K562 (cell line): ENCODE data around the gene CNOT11. TPM values are rescaled to one million over a fixed set of nuclear protein-coding genes. Genes with fewer than 3 reads are reported as not detected.

Source experiments
- ARID3A ChIP-seq: IDR thresholded peaks from 2 replicates; pipeline ENCODE4 v1.6.1; 2012; ENCODE audit warnings: low read depth, low read length, improper control_type of control experiment, borderline replicate concordance
- BRD4 ChIP-seq: fragments of 200-600 bp; sonication (generic); IDR thresholded peaks from 2 replicates; pipeline ENCODE4 v1.6.1; 2017; ENCODE audit warnings: inconsistent platforms
- CBFA2T2 ChIP-seq: fragments of 450-650 bp; conservative IDR thresholded peaks from 2 replicates; pipeline ENCODE4 v1.6.1; 2017; ENCODE audit warnings: mild to moderate bottlenecking
- CTCFL ChIP-seq: IDR thresholded peaks from 2 replicates; pipeline ENCODE4 v1.6.1; 2011; ENCODE audit warnings: borderline replicate concordance, low read depth, mild to moderate bottlenecking, moderate library complexity, low read length; ENCODE audit not compliant: insufficient read depth, poor library complexity, severe bottlenecking
- ETS2 ChIP-seq: IDR thresholded peaks from 2 replicates; pipeline ENCODE4 v1.6.1; 2016; ENCODE audit warnings: borderline replicate concordance, missing genetic modification characterization, mild to moderate bottlenecking, moderate library complexity, missing compliant biosample characterization; ENCODE audit not compliant: poor library complexity, severe bottlenecking
- KLF10 ChIP-seq: fragments of 250-450 bp; sonication (Bioruptor Pico); IDR thresholded peaks from 2 replicates; pipeline ENCODE4 v1.6.1; 2021; ENCODE audit warnings: matching md5 sums
- MEIS2 ChIP-seq: fragments of 450-650 bp; IDR thresholded peaks from 2 replicates; pipeline ENCODE4 v1.6.1; 2014; ENCODE audit warnings: mild to moderate bottlenecking; ENCODE audit not compliant: partially characterized antibody
- MTA3 ChIP-seq: fragments of 450-650 bp; formaldehyde crosslinking; IDR thresholded peaks from 2 replicates; pipeline ENCODE4 v1.6.1; 2017; ENCODE audit warnings: mild to moderate bottlenecking, borderline replicate concordance
- NCOA1 ChIP-seq: fragments of 450-650 bp; IDR thresholded peaks from 2 replicates; pipeline ENCODE4 v1.6.1; 2016; ENCODE audit warnings: low read depth
- NEUROD1 ChIP-seq: fragments of 150-350 bp; IDR thresholded peaks from 2 replicates; pipeline ENCODE4 v1.6.1; 2014; ENCODE audit warnings: borderline replicate concordance, low read length, low read depth; ENCODE audit not compliant: partially characterized antibody
- PTBP1 ChIP-seq: fragments of 200-400 bp; formaldehyde crosslinking; IDR thresholded peaks from 2 replicates; pipeline ENCODE4 v1.6.1; 2017; ENCODE audit warnings: low read depth, low read length
- RB1 ChIP-seq: fragments of 450-650 bp; IDR thresholded peaks from 2 replicates; pipeline ENCODE4 v1.6.1; 2017; ENCODE audit warnings: low read depth, mild to moderate bottlenecking
- RFX7 ChIP-seq: fragments of 250-450 bp; sonication (Bioruptor Pico); IDR thresholded peaks from 2 replicates; pipeline ENCODE4 v1.5.1; 2021; ENCODE audit warnings: mild to moderate bottlenecking
- TAF1 ChIP-seq: IDR thresholded peaks from 2 replicates; pipeline ENCODE4 v1.6.1; 2011; ENCODE audit warnings: mild to moderate bottlenecking, low read length, moderate library complexity; ENCODE audit not compliant: insufficient read depth, control insufficient read depth, severe bottlenecking; ENCODE audit errors: extremely low read depth
- TFE3 ChIP-seq: fragments of 450-650 bp; formaldehyde crosslinking; IDR thresholded peaks from 2 replicates; pipeline ENCODE4 v1.4.0; 2020; ENCODE audit warnings: mild to moderate bottlenecking, mixed read lengths
- ZNF518B ChIP-seq: fragments of 250-450 bp; sonication (Bioruptor Pico); IDR thresholded peaks from 2 replicates; pipeline ENCODE4 v1.5.0; 2021; ENCODE audit warnings: mild to moderate bottlenecking, moderate library complexity
- ZNF583 ChIP-seq: fragments of 250-450 bp; sonication (Bioruptor Pico); IDR thresholded peaks from 2 replicates; pipeline ENCODE4 v1.4.0; 2020
- polyA plus RNA-seq, 8 experiments: library from polyadenylated mRNA; depleted of rRNA in 4 of 8; stranded (reverse) in 5 of 8; unstranded in 3 of 8; fragments of >200 nt; fragmentation: Nextera tagmentation in 2 of 8; fragmentation: Illumina TruSeq in 1 of 8; extraction: Ambion mirVana in 2 of 8; extraction: Trizol in 1 of 8; gene quantifications; 2 replicates each; pipeline versions ENCODE4 v1.2.1 to v1.2.3, GENCODE V29; 2011 to 2014; ENCODE audit warnings: inconsistent platforms in 1 of 8, missing spikeins in 1 of 8
- total RNA-seq, 7 experiments: library from RNA; depleted of rRNA in 6 of 7; stranded (reverse); fragments of >200 nt in 6 of 7; fragmentation: Illumina TruSeq in 2 of 7; extraction: Trizol in 2 of 7; gene quantifications; 2 replicates each; pipeline versions ENCODE4 v1.2.1 to v1.2.3, GENCODE V29; 2011 to 2021; ENCODE audit warnings: low replicate concordance in 1 of 7

CNOT11 gene
- total and polyA plus RNA-seq, 9 of the 15 experiments (the other 6 are each of a cell fraction or from before 2014, with no cell fraction given) = 12.7 to 163 (median 64.2) TPM

GRCh38 chr2:101252408-101253012 is at the start of gene CNOT11 (continued):
- TF ChIP-seq PTBP1 (no peak), ZNF583 (CRISPR knock-in tag) (no peak), TFE3 (CRISPR knock-in tag) (no peak), NEUROD1 (no peak), RFX7 (CRISPR knock-in tag) (no peak), NCOA1 (no peak), ZNF518B (CRISPR knock-in tag) (no peak), RB1 (peak; percentile 1; the same call in 1 of the 2 replicates), BRD4 (no peak), MTA3 (no peak), ETS2 (tag) (no peak), ARID3A (no peak), CBFA2T2 (no peak), KLF10 (CRISPR knock-in tag) (no peak), CTCFL (no peak), MEIS2 (peak; percentile 39), TAF1 (peak; percentile 78)
